Natural killer cell (primary cell): ENCODE measurements around the gene UFD1. TPM values are rescaled to one million over a fixed set of nuclear protein-coding genes. Genes with fewer than 3 reads are reported as not detected.

ENCODE experiments used
- ATAC-seq, 3 donors: fragments of 150-1000 bp in 2 of 3; fragments of 200-7000 bp in 1 of 3; cut with Tn5 transposase; 1 replicate in 1 of 3; 2 replicates in 2 of 3; pipeline ENCODE4 v1.10.0; 2021; ENCODE audit warnings: mild to moderate bottlenecking in 2 of 3, moderate library complexity in 2 of 3
- DNase-seq, 2 donors: peaks; one replicate each; pipeline versions ENCODE4 v3.0.0 to v3.0.0-alpha.2; 2013 to 2021; ENCODE audit warnings: mixed read lengths in 1 of 2
- H3K27ac ChIP-seq: one replicate; pipeline ENCODE4 v1.5.1; 2013; ENCODE audit warnings: mild to moderate bottlenecking, low read length
- H3K27me3 ChIP-seq: one replicate; pipeline ENCODE4 v1.6.1; 2013; ENCODE audit warnings: low read length; ENCODE audit not compliant: control insufficient read depth, insufficient read depth
- H3K36me3 ChIP-seq: one replicate; pipeline ENCODE4 v1.6.1; 2013; ENCODE audit warnings: low read length; ENCODE audit not compliant: control insufficient read depth, insufficient read depth
- H3K4me1 ChIP-seq: one replicate; pipeline ENCODE4 v1.6.1; 2013; ENCODE audit warnings: low read length; ENCODE audit not compliant: control insufficient read depth, insufficient read depth
- H3K4me3 ChIP-seq: one replicate; pipeline ENCODE4 v1.5.1; 2013; ENCODE audit warnings: low read length
- H3K9me3 ChIP-seq: one replicate; pipeline ENCODE4 v1.6.1; 2013; ENCODE audit warnings: low read length; ENCODE audit not compliant: control insufficient read depth, insufficient read depth
- H3K27ac Mint-ChIP-seq, 2 donors: one replicate each; pipeline ENCODE4 v1.8.0; 2022; ENCODE audit warnings: mild to moderate bottlenecking in 2 of 2, mixed read lengths in 2 of 2, moderate library complexity in 1 of 2
- H3K27me3 Mint-ChIP-seq, 2 donors: one replicate each; pipeline ENCODE4 v1.8.0; 2022; ENCODE audit warnings: low read depth in 2 of 2, mixed read lengths in 2 of 2
- H3K36me3 Mint-ChIP-seq: one replicate; pipeline ENCODE4 v1.8.0; 2022; ENCODE audit warnings: mixed read lengths
- H3K4me1 Mint-ChIP-seq, 2 donors: one replicate each; pipeline ENCODE4 v1.8.0; 2022; ENCODE audit warnings: mixed read lengths in 2 of 2
- H3K4me3 Mint-ChIP-seq: one replicate; pipeline ENCODE4 v1.8.0; 2022; ENCODE audit warnings: mild to moderate bottlenecking, moderate library complexity, mixed read lengths
- H3K9me3 Mint-ChIP-seq, 2 donors: one replicate each; pipeline ENCODE4 v1.8.0; 2022; ENCODE audit warnings: mixed read lengths in 2 of 2
- WGBS: methylation state at CpG from one replicate; pipeline ENCODE4 v1.1.7; 2013; ENCODE audit warnings: missing lambda C conversion rate; ENCODE audit not compliant: insufficient coverage; 5-methylcytosine and 5-hydroxymethylcytosine counted together
- intact Hi-C: fragments of 100-400 bp; cut with micrococcal nuclease; formaldehyde crosslinking; loops from one replicate; pipeline ENCODE4 v1.14.2; 2022
- total RNA-seq, 4 donors: library from RNA; stranded (reverse); fragments of 120-200 nt in 1 of 4; gene quantifications; one replicate each; pipeline versions ENCODE4 v1.2.3 to v1.2.4, GENCODE V29; 2013 to 2022
- TF ChIP-seq, protein P1 (sequence below): fragments of 200-600 bp; IDR thresholded peaks from one replicate; pipeline ENCODE4 v1.8.0; 2022; ENCODE audit warnings: antibody characterized with exemption

The UFD1 gene
- total RNA-seq, 3 donors from 2014 or later (not counting 1 experiment from before 2014, with no cell fraction given): 73.8 to 101 (median 77.8) TPM

DNA sequence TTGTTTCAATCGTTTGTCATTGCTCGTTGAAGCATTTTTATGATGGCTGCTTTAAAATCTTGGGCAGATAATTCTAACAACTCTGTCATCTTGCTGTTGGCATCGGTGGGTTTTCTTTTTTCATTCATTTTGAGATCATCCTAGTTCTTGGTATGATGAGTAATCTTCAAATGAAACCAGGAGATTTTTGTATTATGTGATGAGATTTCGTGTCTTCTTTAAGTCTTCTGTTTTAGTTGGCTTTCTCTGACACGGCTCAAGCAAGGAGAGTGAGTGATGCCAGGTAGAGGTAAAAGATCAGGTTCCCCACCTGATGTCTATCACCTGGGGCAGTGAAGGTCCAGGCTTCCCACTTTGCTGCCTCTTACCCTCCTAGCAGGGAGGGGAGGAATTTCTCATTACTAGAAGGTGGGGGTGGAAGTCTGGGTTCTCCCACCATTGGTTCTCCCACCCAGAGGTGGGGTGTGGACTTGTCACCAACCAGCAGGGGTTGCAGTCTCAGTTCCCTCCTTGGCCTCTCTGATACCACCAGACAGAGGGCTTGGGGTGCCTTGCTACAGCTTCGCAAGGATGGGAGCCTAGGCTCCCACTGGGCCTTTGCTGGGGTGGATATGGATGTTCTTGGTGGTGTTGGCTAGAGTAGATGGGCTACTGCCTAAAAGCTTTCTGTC, 13.6 kb upstream of the UFD1 start:
- TF ChIP-seq, protein P1, sequence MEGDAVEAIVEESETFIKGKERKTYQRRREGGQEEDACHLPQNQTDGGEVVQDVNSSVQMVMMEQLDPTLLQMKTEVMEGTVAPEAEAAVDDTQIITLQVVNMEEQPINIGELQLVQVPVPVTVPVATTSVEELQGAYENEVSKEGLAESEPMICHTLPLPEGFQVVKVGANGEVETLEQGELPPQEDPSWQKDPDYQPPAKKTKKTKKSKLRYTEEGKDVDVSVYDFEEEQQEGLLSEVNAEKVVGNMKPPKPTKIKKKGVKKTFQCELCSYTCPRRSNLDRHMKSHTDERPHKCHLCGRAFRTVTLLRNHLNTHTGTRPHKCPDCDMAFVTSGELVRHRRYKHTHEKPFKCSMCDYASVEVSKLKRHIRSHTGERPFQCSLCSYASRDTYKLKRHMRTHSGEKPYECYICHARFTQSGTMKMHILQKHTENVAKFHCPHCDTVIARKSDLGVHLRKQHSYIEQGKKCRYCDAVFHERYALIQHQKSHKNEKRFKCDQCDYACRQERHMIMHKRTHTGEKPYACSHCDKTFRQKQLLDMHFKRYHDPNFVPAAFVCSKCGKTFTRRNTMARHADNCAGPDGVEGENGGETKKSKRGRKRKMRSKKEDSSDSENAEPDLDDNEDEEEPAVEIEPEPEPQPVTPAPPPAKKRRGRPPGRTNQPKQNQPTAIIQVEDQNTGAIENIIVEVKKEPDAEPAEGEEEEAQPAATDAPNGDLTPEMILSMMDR: no peak
- Histone ChIP-seq H3K27ac (no peak overlapping the region), H3K4me1 (no peaks in the 10 kb centered on the region), H3K9me3 (no peaks in the 10 kb centered on the region), H3K27me3 (no peaks in the 10 kb centered on the region), H3K4me3 (no peak overlapping the region), H3K36me3 (no peaks in the 10 kb centered on the region)
- Mint-ChIP-seq H3K4me3 (no peak overlapping the region), H3K36me3 (no peaks in the 10 kb centered on the region), H3K27ac (no peak overlapping the region), H3K4me1 (no peaks in the 10 kb centered on the region), H3K9me3 (no peaks in the 10 kb centered on the region), H3K27me3 (no peaks in the 10 kb centered on the region)
- intact Hi-C loops: no loop called here
- DNase-seq: no peak
- no peak for ATAC-seq
- 90% methylated on average over 6 of the region's 6 CpGs for WGBS

DNA sequence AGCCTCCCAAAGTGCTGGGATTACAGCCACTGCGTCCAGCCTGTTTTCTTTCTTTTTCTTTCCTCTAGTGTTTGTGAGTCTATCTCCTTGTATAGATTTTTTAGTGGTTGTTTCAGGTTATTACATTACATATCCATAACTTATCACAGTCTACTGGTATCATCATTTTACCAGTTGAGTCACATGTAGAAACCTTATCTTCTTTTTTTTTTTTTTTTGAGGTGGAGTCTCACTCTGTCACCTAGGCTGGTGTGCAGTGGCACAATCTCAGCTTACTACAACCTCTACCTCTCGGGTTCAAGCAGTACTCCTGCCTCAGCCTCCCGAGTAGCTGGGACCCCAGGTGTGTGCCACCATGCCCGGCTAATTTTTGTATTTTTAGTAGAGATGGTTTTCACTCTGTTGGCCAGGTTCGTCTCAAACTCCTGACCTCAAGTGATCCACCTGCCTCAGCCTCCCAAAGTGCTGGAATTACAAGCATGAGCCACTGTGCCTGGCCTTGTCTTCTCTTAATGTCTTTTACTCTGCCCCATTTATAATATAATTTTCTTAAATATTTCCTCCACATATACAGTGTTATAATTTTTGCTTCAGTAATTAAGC, 11.7 kb upstream of the UFD1 start:
- no peaks in the 10 kb centered on the region for H3K9me3 ChIP-seq
- H3K27ac ChIP-seq: no peak overlapping the region
- H3K4me3 ChIP-seq: no peak overlapping the region
- TF ChIP-seq, protein P1: no peak
- no peaks in the 10 kb centered on the region for H3K27me3 Mint-ChIP-seq
- WGBS: 86% methylated on average over 2 of the region's 5 CpGs
- DNase-seq: no peak
- no peaks in the 10 kb centered on the region for H3K27me3 ChIP-seq
- no peaks in the 10 kb centered on the region for H3K4me1 ChIP-seq
- H3K4me3 Mint-ChIP-seq: no peak overlapping the region
- no peak for ATAC-seq
- intact Hi-C loops: no loop called here
- H3K36me3 Mint-ChIP-seq: no peaks in the 10 kb centered on the region
- no peaks in the 10 kb centered on the region for H3K4me1 Mint-ChIP-seq
- H3K9me3 Mint-ChIP-seq: no peaks in the 10 kb centered on the region
- H3K36me3 ChIP-seq: no peaks in the 10 kb centered on the region
- H3K27ac Mint-ChIP-seq: no peak overlapping the region

DNA sequence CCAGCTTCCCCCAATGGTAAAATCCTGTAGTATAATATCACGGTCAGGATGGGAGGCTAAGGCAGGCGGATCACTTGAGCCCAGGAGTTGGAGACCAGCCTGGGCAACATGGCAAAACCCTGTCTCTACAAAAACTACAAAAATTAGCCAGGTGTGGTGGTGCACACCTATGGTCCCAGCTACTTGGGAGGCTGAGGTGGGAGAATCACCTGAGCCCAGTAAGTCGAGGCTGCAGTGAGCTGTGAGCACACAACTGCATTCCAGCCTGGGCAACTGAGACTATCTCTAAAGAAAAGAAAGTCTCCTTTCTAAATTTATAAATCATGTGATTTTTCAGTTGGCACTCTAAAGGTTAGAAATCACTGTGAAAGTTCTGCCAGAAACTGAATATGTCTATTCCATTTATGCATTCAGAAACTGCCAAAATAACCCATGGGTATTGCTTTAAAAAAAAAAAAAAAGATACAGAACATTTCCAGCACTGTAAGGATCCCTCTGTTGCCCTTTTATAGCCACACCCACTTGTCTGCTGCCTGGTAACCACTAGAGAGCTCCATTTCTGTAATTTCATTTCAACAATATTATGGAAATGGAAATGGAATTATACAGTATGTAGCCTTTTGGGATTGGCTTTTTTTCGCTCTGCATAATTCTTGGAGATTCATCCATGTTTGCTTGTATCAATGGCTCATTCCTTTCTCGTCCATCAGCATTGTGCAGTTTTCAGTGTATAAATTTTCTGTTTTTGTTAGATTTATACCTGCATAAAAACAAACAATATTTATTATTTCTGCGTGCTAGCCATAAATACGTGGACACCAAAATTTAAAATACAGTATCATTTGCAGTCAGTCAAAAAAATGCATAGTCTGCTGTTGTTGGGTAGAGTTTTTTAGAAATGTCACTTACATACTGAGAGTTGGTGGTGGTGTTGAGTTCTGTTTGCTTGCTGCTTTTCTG, 10.2 kb upstream of the UFD1 start:
- Mint-ChIP-seq H3K27me3 (no peaks in the 10 kb centered on the region), H3K27ac (no peak overlapping the region), H3K9me3 (no peaks in the 10 kb centered on the region), H3K36me3 (no peaks in the 10 kb centered on the region), H3K4me3 (no peak overlapping the region), H3K4me1 (no peaks in the 10 kb centered on the region)
- intact Hi-C loops: no loop called here
- Histone ChIP-seq H3K36me3 (no peaks in the 10 kb centered on the region), H3K4me1 (no peaks in the 10 kb centered on the region), H3K9me3 (no peaks in the 10 kb centered on the region), H3K27ac (no peak overlapping the region), H3K27me3 (no peaks in the 10 kb centered on the region), H3K4me3 (no peak overlapping the region)
- TF ChIP-seq, protein P1: no peak
- ATAC-seq (no peak), DNase-seq (peak in 1 of 2 donors; percentile 31)
- 96% methylated on average over 6 of the region's 7 CpGs for WGBS
